Astrocyte of the spinal cord (primary cell): ENCODE data around the gene GRIA3.

Source experiments
- DNase-seq: peaks from one replicate; pipeline ENCODE4 v3.0.0; 2011; ENCODE audit warnings: low read depth, low spot score
- H3K4me3 ChIP-seq: 2 replicates; pipeline ENCODE4 v1.5.1; 2011; ENCODE audit warnings: low read depth, mild to moderate bottlenecking, low read length, moderate library complexity
- CTCF ChIP-seq: IDR thresholded peaks from 2 replicates; pipeline ENCODE4 v1.5.1; 2012; ENCODE audit warnings: low read depth, mild to moderate bottlenecking, low read length, inconsistent platforms
- in situ Hi-C: cut with HindIII; loops from 2 replicates; pipeline ENCODE4 v1.10.0; 2017; ENCODE audit warnings: low sequenced_read_pairs

The GRIA3 gene

GRCh38 chrX:123206176-123206575 is 22.1 kb downstream of the GRIA3 start:
- in situ Hi-C loops = no loop called here
- no peak for TF ChIP-seq CTCF
- DNase-seq = no peak

GRCh38 chrX:123210252-123210651 is 26.2 kb downstream of the GRIA3 start:
- H3K4me3 ChIP-seq = no peak overlapping the region
- in situ Hi-C loops = no loop called here
- DNase-seq = no peak

More at GRCh38 chrX:123206176-123206575, 22.1 kb downstream of the GRIA3 start:
- no peak overlapping the region for H3K4me3 ChIP-seq

GRCh38 chrX:123215397-123216089 is 31.5 kb downstream of the GRIA3 start:
- in situ Hi-C loops = no loop called here
- no peak overlapping the region for H3K4me3 ChIP-seq
- no peak for DNase-seq
- TF ChIP-seq CTCF = no peak

More at GRCh38 chrX:123210252-123210651, 26.2 kb downstream of the GRIA3 start:
- TF ChIP-seq CTCF = no peak

GRCh38 chrX:123217077-123217476 is 33.0 kb downstream of the GRIA3 start:
- DNase-seq = no peak
- in situ Hi-C loops = no loop called here
- no peak overlapping the region for H3K4me3 ChIP-seq
- no peak for TF ChIP-seq CTCF

GRCh38 chrX:123217728-123218127 is 33.6 kb downstream of the GRIA3 start:
- no peak overlapping the region for H3K4me3 ChIP-seq
- TF ChIP-seq CTCF = no peak
- no peak for DNase-seq
- in situ Hi-C loops = no loop called here

GRCh38 chrX:123219916-123220315 is 35.8 kb downstream of the GRIA3 start:
- peak; percentile 3 for DNase-seq
- no peak overlapping the region for H3K4me3 ChIP-seq
- in situ Hi-C loops = no loop called here
- TF ChIP-seq CTCF = no peak
